K562 (cell line): ENCODE measurements around the gene SPATS2. TPM values are rescaled to one million over a fixed set of nuclear protein-coding genes. Genes with fewer than 3 reads are reported as not detected.

ENCODE experiments used
- ATAC-seq: fragments of 200-7000 bp; cut with Tn5 transposase; 3 replicates; pipeline ENCODE4 v1.9.1; 2020; ENCODE audit warnings: moderate library complexity
- BruUV-seq: library from RNA; stranded (reverse); fragments of 400-500 nt; replicated peaks from 2 replicates; lab custom pipeline; 2021; lab: Mats Ljungman, UMichigan
- CTCF ChIA-PET: fragments of 300-600 bp; formaldehyde crosslinking; extraction: SDS; loops from one replicate; lab custom pipeline; 2021; ENCODE audit warnings: low intra/inter-chr PET ratio; lab: Yijun Ruan, JAX
- POLR2A ChIA-PET: fragments of 300-600, 350-650 bp; sonication (Branson Sonifier 250); formaldehyde crosslinking; extraction: SDS; loops from one replicate; lab custom pipeline; 2021; ENCODE audit warnings: antibody characterized with exemption, inconsistent platforms; lab: Yijun Ruan, JAX
- DNase-seq, 4 experiments: peaks; one replicate each; pipeline versions ENCODE4 v3.0.0 to v3.0.0-alpha.2; 2011 to 2018; ENCODE audit warnings: low spot score in 3 of 4, mixed read lengths in 3 of 4; ENCODE audit errors: extremely low read depth in 1 of 4
- FAIRE-seq: peaks from 2 replicates; lab custom pipeline; 2011; peaks lifted over from hg19 to GRCh38; lab: Jason Lieb, UNC
- H2AFZ ChIP-seq: 2 replicates; pipeline ENCODE4 v1.6.0; 2011; ENCODE audit warnings: low read depth, low read length, control low read depth, inconsistent platforms
- H3K27ac ChIP-seq: fragments of 200-600 bp; 3 replicates; pipeline ENCODE4 v1.8.0; 2011; ENCODE audit warnings: low read depth, mild to moderate bottlenecking, control low read depth, inconsistent platforms, low read length, moderate library complexity, mixed read lengths; ENCODE audit errors: extremely low read depth
- H3K27me3 ChIP-seq, 2 experiments: fragments of 300-600 bp in 1 of 2; 2 replicates in 1 of 2; 3 replicates in 1 of 2; pipeline versions ENCODE4 v1.6.0 to v1.8.0; 2011; ENCODE audit warnings: inconsistent platforms in 2 of 2, low read length in 2 of 2, mild to moderate bottlenecking in 1 of 2, mixed read lengths in 1 of 2, moderate library complexity in 1 of 2; ENCODE audit not compliant: control insufficient read depth in 2 of 2, insufficient read depth in 2 of 2
- H3K36me3 ChIP-seq: fragments of 300-600 bp; 3 replicates; pipeline ENCODE4 v1.8.0; 2011; ENCODE audit warnings: mild to moderate bottlenecking, low read length, inconsistent platforms; ENCODE audit not compliant: control insufficient read depth, insufficient read depth
- H3K4me1 ChIP-seq, 2 experiments: fragments of 200-600 bp in 1 of 2; replicated peaks in 1 of 2; 2 replicates in 1 of 2; 3 replicates in 1 of 2; pipeline versions ENCODE4 v1.5.1 to v1.8.0; 2011; ENCODE audit warnings: inconsistent platforms in 2 of 2, low read length in 2 of 2, mild to moderate bottlenecking in 1 of 2, mixed read lengths in 1 of 2, moderate library complexity in 1 of 2; ENCODE audit not compliant: control insufficient read depth in 2 of 2, insufficient read depth in 2 of 2
- H3K4me2 ChIP-seq: 2 replicates; pipeline ENCODE4 v1.6.1; 2011; ENCODE audit warnings: low read length, control low read depth, inconsistent platforms, mixed read lengths; ENCODE audit not compliant: insufficient read depth
- H3K4me3 ChIP-seq: fragments of 200-600 bp; sonication (generic), shearing (Covaris generic); 2 replicates; pipeline ENCODE4 v1.5.1; 2016; ENCODE audit warnings: control low read depth, inconsistent platforms
- H3K79me2 ChIP-seq: fragments of 200-600 bp; 3 replicates; pipeline ENCODE4 v1.8.0; 2011; ENCODE audit warnings: low read length, inconsistent platforms; ENCODE audit not compliant: control insufficient read depth, insufficient read depth
- H3K9ac ChIP-seq, 2 experiments: 2 replicates each; pipeline versions ENCODE4 v1.6.0 to v1.6.1; 2011; ENCODE audit warnings: low read depth in 2 of 2, low read length in 2 of 2, control low read depth in 1 of 2, inconsistent platforms in 1 of 2, mild to moderate bottlenecking in 1 of 2, mixed read lengths in 1 of 2; ENCODE audit not compliant: insufficient read depth in 1 of 2
- H3K9me1 ChIP-seq: one replicate; pipeline ENCODE4 v1.6.0; 2011; ENCODE audit warnings: inconsistent platforms, mild to moderate bottlenecking, low read length, moderate library complexity; ENCODE audit not compliant: control insufficient read depth, insufficient read depth
- H3K9me3 ChIP-seq: replicated peaks from 2 replicates; pipeline ENCODE4 v1.5.1; 2011; ENCODE audit warnings: low read depth, low read length, inconsistent platforms; ENCODE audit not compliant: control insufficient read depth, insufficient read depth
- H4K20me1 ChIP-seq: replicated peaks from 2 replicates; pipeline ENCODE4 v1.6.1; 2011; ENCODE audit warnings: low read length, inconsistent platforms, mixed read lengths; ENCODE audit not compliant: control insufficient read depth, insufficient read depth
- EWSR1 ChIP-seq: fragments of 450-650 bp; IDR thresholded peaks from 2 replicates; pipeline ENCODE4 v1.6.1; 2018; ENCODE audit warnings: borderline replicate concordance, mild to moderate bottlenecking, low read depth, moderate library complexity; ENCODE audit not compliant: partially characterized antibody
- EZH2 ChIP-seq: IDR thresholded peaks from 2 replicates; pipeline ENCODE4 v1.6.1; 2012; ENCODE audit warnings: low read depth, mild to moderate bottlenecking, inconsistent platforms, low read length, borderline replicate concordance
- FIP1L1 ChIP-seq: fragments of 200-400 bp; formaldehyde crosslinking; IDR thresholded peaks from 2 replicates; pipeline ENCODE4 v1.6.1; 2018; ENCODE audit warnings: mild to moderate bottlenecking, low read depth, low read length; ENCODE audit not compliant: poor library complexity, severe bottlenecking
- GATA2 ChIP-seq: sonication (generic); formaldehyde crosslinking; IDR thresholded peaks from 2 replicates; pipeline ENCODE4 v1.4.0; 2020; ENCODE audit warnings: mild to moderate bottlenecking, missing genetic modification reagents
- PHF21A ChIP-seq: fragments of 450-650 bp; IDR thresholded peaks from 2 replicates; pipeline ENCODE4 v1.6.1; 2017; ENCODE audit warnings: low read depth, borderline replicate concordance
- RAD21 ChIP-seq, 2 experiments: fragments of 250-450 bp in 1 of 2; fragments of 450-650 bp in 1 of 2; sonication (Bioruptor Pico) in 1 of 2; formaldehyde crosslinking in 1 of 2; IDR thresholded peaks in 1 of 2; conservative IDR thresholded peaks in 1 of 2; 2 replicates each; pipeline versions ENCODE4 v1.4.0 to v1.8.0; 2020 to 2022; ENCODE audit warnings: mild to moderate bottlenecking in 2 of 2, moderate library complexity in 1 of 2
- ZNF57 ChIP-seq: fragments of 450-650 bp; formaldehyde crosslinking; IDR thresholded peaks from 2 replicates; pipeline ENCODE4 v1.4.0; 2020; ENCODE audit warnings: mild to moderate bottlenecking, moderate library complexity
- ZNF695 ChIP-seq: fragments of 450-650 bp; formaldehyde crosslinking; IDR thresholded peaks from 2 replicates; pipeline ENCODE4 v1.4.0; 2020; ENCODE audit warnings: mild to moderate bottlenecking, moderate library complexity
- ZZZ3 ChIP-seq: fragments of 450-650 bp; IDR thresholded peaks from 2 replicates; pipeline ENCODE4 v1.6.1; 2016; ENCODE audit warnings: antibody characterized with exemption, mild to moderate bottlenecking, moderate library complexity
- WGBS: fragments of 100-300 bp; shearing (Covaris generic); methylation state at CpG from one replicate; pipeline ENCODE4 v1.1.6; 2016; ENCODE audit warnings: low coverage, mixed read lengths; ENCODE audit not compliant: insufficient coverage; ENCODE audit errors: missing lambda C conversion rate; 5-methylcytosine and 5-hydroxymethylcytosine counted together
- in situ Hi-C: fragments of 300-500 bp; cut with MboI; formaldehyde crosslinking; loops from 4 replicates; pipeline ENCODE4 v1.15.0; 2018; ENCODE audit warnings: inconsistent platforms, mixed read lengths
- intact Hi-C: fragments of 100-400 bp; cut with micrococcal nuclease; formaldehyde crosslinking; loops from 2 replicates; pipeline ENCODE4 v1.14.2; 2022
- polyA plus RNA-seq, 8 experiments: library from polyadenylated mRNA; depleted of rRNA in 4 of 8; stranded (reverse) in 5 of 8; unstranded in 3 of 8; fragments of >200 nt; fragmentation: Nextera tagmentation in 2 of 8; fragmentation: Illumina TruSeq in 1 of 8; extraction: Ambion mirVana in 2 of 8; extraction: Trizol in 1 of 8; gene quantifications; 2 replicates each; pipeline versions ENCODE4 v1.2.1 to v1.2.3, GENCODE V29; 2011 to 2014; ENCODE audit warnings: inconsistent platforms in 1 of 8, missing spikeins in 1 of 8
- total RNA-seq, 7 experiments: library from RNA; depleted of rRNA in 6 of 7; stranded (reverse); fragments of >200 nt in 6 of 7; fragmentation: Illumina TruSeq in 2 of 7; extraction: Trizol in 2 of 7; gene quantifications; 2 replicates each; pipeline versions ENCODE4 v1.2.1 to v1.2.3, GENCODE V29; 2011 to 2021; ENCODE audit warnings: low replicate concordance in 1 of 7
- TF ChIP-seq, protein P1 (sequence below): sonication (generic); formaldehyde crosslinking; IDR thresholded peaks from 2 replicates; pipeline ENCODE4 v1.8.0; 2022; ENCODE audit warnings: missing genetic modification reagents, mild to moderate bottlenecking, borderline replicate concordance

Gene SPATS2
- total and polyA plus RNA-seq, 9 of the 15 experiments (the other 6 are each of a cell fraction or from before 2014, with no cell fraction given) = 5.4 to 48.2 (median 17.5) TPM

GRCh38 chr12:49539406-49540228 lies 172.4 kb downstream of the SPATS2 start:
- Histone ChIP-seq H3K4me2 (no peak overlapping the region), H3K36me3 (no peaks in the 10 kb centered on the region), H3K27me3 (peaks cover 14 to 34% of the 10 kb centered on the region in 2 experiments), H3K9me3 (no peaks in the 10 kb centered on the region), H3K79me2 (no peaks in the 10 kb centered on the region), H3K9ac (no peak overlapping the region), H3K9me1 (peaks cover 3% of the 10 kb centered on the region), H4K20me1 (0 out of 2 replicates have a peak, but pooled peaks cover 9% of the 10 kb centered on the region), H3K4me1 (peaks cover 0 to 46% of the 10 kb centered on the region in 2 experiments; a peak in 4 of 5 replicates), H3K4me3 (no peak overlapping the region), H3K27ac (no peak overlapping the region), H2AFZ (no peak overlapping the region)
- ChIA-PET CTCF (no interaction called here), POLR2A (no interaction called here)
- in situ Hi-C loops = no loop called here
- DNase-seq (no peak), FAIRE-seq (no peak), ATAC-seq (no peak)
- BruUV-seq = no TSS peak
- TF ChIP-seq GATA2 (CRISPR knock-in tag) = 0 out of 2 replicates have a peak, but pooled peaks have one; percentile 32
- no peak for TF ChIP-seq ZNF695
- TF ChIP-seq EZH2 = peak; percentile 79; the same call in 1 of the 2 replicates
- no peak for TF ChIP-seq PHF21A
- TF ChIP-seq ZNF57 (CRISPR knock-in tag) = no peak
- no peak for TF ChIP-seq ZZZ3
- no peak for TF ChIP-seq RAD21 (CRISPR knock-in tag; conservative IDR thresholded peaks at IDR 0.05 in 1 of 2, IDR thresholded peaks at IDR 0.05 in 1 of 2)
- no peak for TF ChIP-seq EWSR1
- no peak for TF ChIP-seq FIP1L1
- TF ChIP-seq, protein P1, sequence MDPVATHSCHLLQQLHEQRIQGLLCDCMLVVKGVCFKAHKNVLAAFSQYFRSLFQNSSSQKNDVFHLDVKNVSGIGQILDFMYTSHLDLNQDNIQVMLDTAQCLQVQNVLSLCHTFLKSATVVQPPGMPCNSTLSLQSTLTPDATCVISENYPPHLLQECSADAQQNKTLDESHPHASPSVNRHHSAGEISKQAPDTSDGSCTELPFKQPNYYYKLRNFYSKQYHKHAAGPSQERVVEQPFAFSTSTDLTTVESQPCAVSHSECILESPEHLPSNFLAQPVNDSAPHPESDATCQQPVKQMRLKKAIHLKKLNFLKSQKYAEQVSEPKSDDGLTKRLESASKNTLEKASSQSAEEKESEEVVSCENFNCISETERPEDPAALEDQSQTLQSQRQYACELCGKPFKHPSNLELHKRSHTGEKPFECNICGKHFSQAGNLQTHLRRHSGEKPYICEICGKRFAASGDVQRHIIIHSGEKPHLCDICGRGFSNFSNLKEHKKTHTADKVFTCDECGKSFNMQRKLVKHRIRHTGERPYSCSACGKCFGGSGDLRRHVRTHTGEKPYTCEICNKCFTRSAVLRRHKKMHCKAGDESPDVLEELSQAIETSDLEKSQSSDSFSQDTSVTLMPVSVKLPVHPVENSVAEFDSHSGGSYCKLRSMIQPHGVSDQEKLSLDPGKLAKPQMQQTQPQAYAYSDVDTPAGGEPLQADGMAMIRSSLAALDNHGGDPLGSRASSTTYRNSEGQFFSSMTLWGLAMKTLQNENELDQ (CRISPR knock-in tag) = no peak
- intact Hi-C loops = no loop called here
- 18% methylated on average over 30 of the region's 47 CpGs for WGBS
